D721Med (cell line): ENCODE measurements around the gene GALNT2.

ENCODE experiments used
- DNase-seq: peaks from one replicate; pipeline ENCODE4 v3.0.0; 2011; ENCODE audit warnings: low spot score; ENCODE audit not compliant: insufficient read length
- FAIRE-seq: peaks from 2 replicates; lab custom pipeline; 2011; peaks lifted over from hg19 to GRCh38; lab: Jason Lieb, UNC
- TF ChIP-seq, protein P1 (sequence below): IDR thresholded peaks from 2 replicates; pipeline ENCODE4 v1.5.1; 2012; ENCODE audit warnings: mild to moderate bottlenecking, control low read depth; ENCODE audit not compliant: insufficient read depth; ENCODE audit errors: missing control alignments

The GALNT2 gene

DNA sequence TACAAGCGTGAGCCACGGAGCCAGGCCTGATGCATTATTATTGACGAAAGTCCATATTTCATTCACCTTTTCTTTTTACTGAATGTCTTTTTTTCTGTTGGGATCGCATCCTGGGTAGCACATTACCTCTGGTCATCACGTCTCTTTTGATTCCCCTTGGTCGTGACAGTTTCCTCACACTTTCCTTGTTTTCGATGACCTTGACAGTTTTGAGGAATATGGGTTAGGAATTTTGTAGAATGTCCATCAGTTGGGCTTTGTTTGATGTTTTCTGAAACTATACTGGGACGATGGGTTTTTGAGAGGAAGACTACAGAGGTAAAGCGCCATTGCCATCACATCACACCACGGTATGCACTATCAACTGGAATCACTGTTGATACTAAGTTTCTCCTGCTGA, 26.6 kb upstream of the GALNT2 start:
- DNase-seq = no peak
- TF ChIP-seq, protein P1, sequence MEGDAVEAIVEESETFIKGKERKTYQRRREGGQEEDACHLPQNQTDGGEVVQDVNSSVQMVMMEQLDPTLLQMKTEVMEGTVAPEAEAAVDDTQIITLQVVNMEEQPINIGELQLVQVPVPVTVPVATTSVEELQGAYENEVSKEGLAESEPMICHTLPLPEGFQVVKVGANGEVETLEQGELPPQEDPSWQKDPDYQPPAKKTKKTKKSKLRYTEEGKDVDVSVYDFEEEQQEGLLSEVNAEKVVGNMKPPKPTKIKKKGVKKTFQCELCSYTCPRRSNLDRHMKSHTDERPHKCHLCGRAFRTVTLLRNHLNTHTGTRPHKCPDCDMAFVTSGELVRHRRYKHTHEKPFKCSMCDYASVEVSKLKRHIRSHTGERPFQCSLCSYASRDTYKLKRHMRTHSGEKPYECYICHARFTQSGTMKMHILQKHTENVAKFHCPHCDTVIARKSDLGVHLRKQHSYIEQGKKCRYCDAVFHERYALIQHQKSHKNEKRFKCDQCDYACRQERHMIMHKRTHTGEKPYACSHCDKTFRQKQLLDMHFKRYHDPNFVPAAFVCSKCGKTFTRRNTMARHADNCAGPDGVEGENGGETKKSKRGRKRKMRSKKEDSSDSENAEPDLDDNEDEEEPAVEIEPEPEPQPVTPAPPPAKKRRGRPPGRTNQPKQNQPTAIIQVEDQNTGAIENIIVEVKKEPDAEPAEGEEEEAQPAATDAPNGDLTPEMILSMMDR = no peak
- no peak for FAIRE-seq

DNA sequence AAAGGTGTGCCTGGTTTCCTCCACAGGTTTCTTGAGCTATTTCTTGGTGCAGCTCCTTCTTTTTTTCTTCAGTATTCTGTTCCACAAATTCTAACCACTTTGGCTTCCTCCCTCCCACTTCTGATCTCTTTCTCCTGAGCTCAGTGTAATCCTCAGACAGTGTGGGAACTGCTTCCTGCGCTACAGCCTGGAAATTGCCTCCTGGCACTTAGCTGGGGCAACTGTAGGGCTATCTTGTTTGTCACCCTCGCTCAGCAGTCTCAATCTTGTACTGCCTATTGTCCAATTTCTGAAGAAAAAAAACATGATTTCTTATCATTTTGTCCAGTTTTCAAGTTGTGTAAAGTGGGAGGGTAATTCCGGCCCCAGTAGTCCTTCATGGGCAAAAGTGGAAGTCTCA, 24.0 kb upstream of the GALNT2 start:
- TF ChIP-seq, protein P1 = no peak
- DNase-seq (no peak), FAIRE-seq (no peak)

DNA sequence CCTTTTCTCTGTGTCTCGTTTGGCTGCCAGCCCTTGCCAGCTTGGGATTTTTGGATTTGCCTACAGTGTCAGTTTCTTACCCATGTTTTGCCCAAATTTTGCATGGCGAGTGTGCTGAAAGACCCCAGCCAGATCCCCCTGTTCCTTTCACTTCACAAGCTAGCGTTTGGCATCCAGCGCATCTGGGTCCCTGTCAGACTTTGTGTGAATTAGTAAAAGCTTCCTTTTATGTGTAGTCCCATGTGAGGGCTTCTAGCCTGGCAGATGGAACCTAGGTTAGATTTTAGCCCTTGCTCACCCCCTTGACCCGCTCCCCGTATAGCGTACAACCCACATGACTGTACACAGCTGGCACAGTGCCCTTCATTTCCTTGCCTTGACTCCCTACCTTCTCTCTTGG, 22.3 kb upstream of the GALNT2 start:
- DNase-seq (no peak), FAIRE-seq (no peak)
- TF ChIP-seq, protein P1 = no peak

DNA sequence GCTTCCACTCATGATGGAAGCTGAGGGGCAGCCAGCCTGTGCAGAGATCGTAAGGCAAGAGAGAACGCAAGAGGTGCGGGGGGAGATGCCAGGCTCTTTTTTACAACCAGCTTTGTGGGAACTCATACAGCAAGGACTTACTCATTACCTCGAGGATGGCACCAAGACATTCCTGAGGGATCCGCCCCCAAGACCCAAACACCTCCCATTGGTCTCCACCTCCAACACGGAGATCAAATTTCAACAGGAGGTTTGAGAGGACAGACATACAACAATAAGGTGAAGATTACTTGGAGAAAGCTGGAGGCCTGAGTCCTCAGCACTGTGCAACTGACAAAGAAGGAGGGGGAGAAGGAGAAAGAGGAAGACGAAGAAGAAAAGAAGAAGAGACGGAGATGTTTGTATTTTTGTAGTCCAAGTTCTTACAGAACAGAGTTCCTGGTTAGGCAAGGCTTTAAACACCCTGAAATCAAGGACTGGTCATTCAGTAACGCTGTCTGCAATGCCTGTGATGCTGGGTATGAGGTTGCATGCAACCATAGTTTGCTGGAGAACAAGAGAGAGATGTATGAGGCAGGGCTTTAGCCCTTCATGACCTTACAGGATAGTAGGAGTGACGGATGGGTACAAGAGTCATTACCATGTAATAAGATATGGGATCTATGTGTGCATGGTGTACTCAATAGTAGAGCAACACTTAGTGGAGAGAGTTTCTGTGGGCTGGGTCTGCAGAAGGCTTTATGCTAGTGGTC, 19.7 kb upstream of the GALNT2 start:
- DNase-seq (no peak), FAIRE-seq (no peak)
- TF ChIP-seq, protein P1 = no peak

DNA sequence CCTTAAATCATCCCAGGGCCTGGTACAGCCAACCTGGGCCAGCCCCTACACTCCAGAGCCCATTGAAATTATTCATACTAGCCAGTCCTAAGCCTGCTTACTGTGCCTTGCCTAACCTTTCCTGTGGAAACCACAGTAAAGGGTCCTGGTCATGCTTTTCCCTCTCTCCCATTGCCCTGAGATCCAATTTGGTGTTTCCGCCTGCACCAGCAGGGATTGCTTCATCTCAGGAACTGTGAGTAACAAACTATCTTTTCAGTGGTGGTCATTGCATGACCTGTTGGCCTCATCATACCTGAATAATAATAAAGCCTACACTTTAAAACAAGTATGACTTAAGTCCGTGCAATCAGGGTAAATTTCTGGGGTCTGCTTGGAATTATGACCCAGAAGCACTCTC, 18.7 kb upstream of the GALNT2 start:
- DNase-seq = no peak
- FAIRE-seq = no peak
- TF ChIP-seq, protein P1 = no peak

DNA sequence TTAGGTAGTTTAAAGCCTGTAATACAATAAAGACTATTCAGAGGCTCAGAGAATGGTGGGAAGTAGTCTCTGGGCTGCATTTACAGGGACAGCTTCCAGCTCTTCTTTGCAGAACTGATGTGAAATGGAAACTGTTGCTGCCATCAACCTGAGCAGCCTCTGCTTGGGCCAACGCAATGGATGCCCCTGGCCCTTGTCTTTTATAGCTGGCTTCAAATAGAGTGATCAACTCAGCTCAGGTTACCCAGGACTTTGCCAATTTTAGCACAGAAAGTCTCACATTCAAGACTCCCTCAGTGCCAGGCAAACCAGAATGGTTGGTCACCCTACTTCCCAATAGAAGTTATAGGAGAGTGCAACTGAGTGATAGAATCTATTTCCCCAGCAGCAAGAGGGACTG, 18.1 kb upstream of the GALNT2 start:
- DNase-seq (no peak), FAIRE-seq (no peak)
- TF ChIP-seq, protein P1 = no peak

DNA sequence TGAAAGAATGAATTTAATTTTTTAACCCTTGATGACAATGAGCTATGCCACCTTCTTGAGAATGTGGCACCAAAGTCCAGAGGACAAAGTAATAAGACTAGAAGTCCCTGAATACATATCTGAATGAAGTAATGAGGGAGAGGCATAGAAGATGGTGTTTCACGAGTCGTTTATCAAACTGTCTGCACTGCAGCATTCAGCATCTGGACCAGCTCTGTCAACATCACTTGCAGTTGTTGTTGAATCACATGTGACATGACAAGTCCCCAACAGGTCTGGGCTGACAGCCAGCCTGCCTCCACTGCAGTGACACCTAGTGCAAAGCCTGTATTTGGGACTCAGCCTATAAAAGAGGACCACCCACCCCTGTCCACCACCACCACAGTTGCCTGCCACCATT, 17.3 kb upstream of the GALNT2 start:
- TF ChIP-seq, protein P1 = no peak
- DNase-seq (no peak), FAIRE-seq (no peak)
